Astrocyte (in vitro differentiated cells and primary cell): ENCODE measurements around the gene GCHFR. TPM values are rescaled to one million over a fixed set of nuclear protein-coding genes. Genes with fewer than 3 reads are reported as not detected.

Experiments
- DNase-seq: peaks from one replicate; pipeline ENCODE4 v3.0.0-alpha.2; 2010; ENCODE audit warnings: low read depth
- FAIRE-seq: peaks from 2 replicates; lab custom pipeline; 2011; peaks lifted over from hg19 to GRCh38; lab: Jason Lieb, UNC
- H2AFZ ChIP-seq: 2 replicates; pipeline ENCODE4 v1.6.0; 2012; ENCODE audit warnings: low read depth, low read length, inconsistent platforms
- H3K27ac ChIP-seq: 2 replicates; pipeline ENCODE4 v1.5.1; 2011; ENCODE audit warnings: low read depth, low read length, inconsistent platforms
- H3K27me3 ChIP-seq: 2 replicates; pipeline ENCODE4 v1.6.0; 2011; ENCODE audit warnings: low read length, inconsistent platforms; ENCODE audit not compliant: insufficient read depth
- H3K36me3 ChIP-seq: 2 replicates; pipeline ENCODE4 v1.5.1; 2011; ENCODE audit warnings: low read length, inconsistent platforms; ENCODE audit not compliant: insufficient read depth
- H3K4me1 ChIP-seq: 2 replicates; pipeline ENCODE4 v1.5.1; 2011; ENCODE audit warnings: low read length, inconsistent platforms; ENCODE audit not compliant: insufficient read depth
- H3K4me2 ChIP-seq: 2 replicates; pipeline ENCODE4 v1.6.0; 2012; ENCODE audit warnings: low read length, inconsistent platforms
- H3K4me3 ChIP-seq: 2 replicates; pipeline ENCODE4 v1.5.1; 2011; ENCODE audit warnings: low read depth, mild to moderate bottlenecking, low read length, inconsistent platforms; ENCODE audit not compliant: insufficient read depth
- H3K79me2 ChIP-seq: 2 replicates; pipeline ENCODE4 v1.6.0; 2012; ENCODE audit warnings: mild to moderate bottlenecking, low read length, inconsistent platforms; ENCODE audit not compliant: insufficient read depth
- H3K9ac ChIP-seq: 2 replicates; pipeline ENCODE4 v1.6.0; 2012; ENCODE audit warnings: mild to moderate bottlenecking, low read length, inconsistent platforms
- H3K9me3 ChIP-seq: 2 replicates; pipeline ENCODE4 v1.5.1; 2012; ENCODE audit warnings: low read depth, mild to moderate bottlenecking, low read length, inconsistent platforms; ENCODE audit not compliant: insufficient read depth
- H4K20me1 ChIP-seq: 2 replicates; pipeline ENCODE4 v1.6.0; 2012; ENCODE audit warnings: low read length, inconsistent platforms; ENCODE audit not compliant: insufficient read depth
- H3K27ac Mint-ChIP-seq: one replicate; pipeline ENCODE4 v1.8.0; 2021; ENCODE audit warnings: mild to moderate bottlenecking, mixed read lengths; ENCODE audit not compliant: unreplicated experiment
- H3K27me3 Mint-ChIP-seq: one replicate; pipeline ENCODE4 v1.8.0; 2021; ENCODE audit warnings: low read depth, mixed read lengths; ENCODE audit not compliant: unreplicated experiment
- H3K36me3 Mint-ChIP-seq: one replicate; pipeline ENCODE4 v1.8.0; 2021; ENCODE audit warnings: low read depth, mixed read lengths; ENCODE audit not compliant: unreplicated experiment
- H3K4me1 Mint-ChIP-seq: one replicate; pipeline ENCODE4 v1.8.0; 2021; ENCODE audit warnings: low read depth, mixed read lengths; ENCODE audit not compliant: unreplicated experiment
- H3K4me3 Mint-ChIP-seq: one replicate; pipeline ENCODE4 v1.8.0; 2021; ENCODE audit warnings: mild to moderate bottlenecking, moderate library complexity, mixed read lengths; ENCODE audit not compliant: unreplicated experiment
- H3K9me3 Mint-ChIP-seq: one replicate; pipeline ENCODE4 v1.8.0; 2021; ENCODE audit warnings: mild to moderate bottlenecking, mixed read lengths; ENCODE audit not compliant: unreplicated experiment
- CTCF ChIP-seq: IDR thresholded peaks from 2 replicates; pipeline ENCODE4 v1.5.1; 2011; ENCODE audit warnings: low read depth, mild to moderate bottlenecking, inconsistent platforms, low read length, moderate library complexity; ENCODE audit not compliant: insufficient read depth
- EZH2 ChIP-seq: IDR thresholded peaks from 2 replicates; pipeline ENCODE4 v1.6.1; 2012; ENCODE audit warnings: mild to moderate bottlenecking, low read length, inconsistent platforms; ENCODE audit not compliant: insufficient read depth
- total RNA-seq: library from RNA; stranded (reverse); gene quantifications from 2 replicates; pipeline ENCODE4 v1.2.1, GENCODE V29; 2021

GCHFR gene
- total RNA-seq, 1 donor from 2014 or later: 7.3 TPM

- Histone ChIP-seq H3K4me1 (peaks cover 59% of the 10 kb centered on the region), H3K79me2 (no peaks in the 10 kb centered on the region), H3K36me3 (no peaks in the 10 kb centered on the region), H2AFZ (no peak overlapping the region), H3K9me3 (no peaks in the 10 kb centered on the region), H4K20me1 (peaks cover 46% of the 10 kb centered on the region), H3K4me3 (no peak overlapping the region), H3K9ac (no peak overlapping the region), H3K27me3 (no peaks in the 10 kb centered on the region), H3K27ac (no peak overlapping the region), H3K4me2 (peak overlapping the region; percentile 42)
- Mint-ChIP-seq H3K27ac (no peak overlapping the region), H3K9me3 (no peaks in the 10 kb centered on the region), H3K27me3 (no peaks in the 10 kb centered on the region), H3K36me3 (peaks cover under 1% of the 10 kb centered on the region), H3K4me3 (no peak overlapping the region), H3K4me1 (peaks cover 21% of the 10 kb centered on the region)
- DNase-seq (peak; percentile 64), FAIRE-seq (no peak)
- TF ChIP-seq EZH2 (no peak), CTCF (no peak)
These were observed 3.3 kb downstream of the GCHFR start for GRCh38 chr15:40766906-40767837.

GRCh38 chr15:40767838-40768500 is 4.1 kb downstream of the GCHFR start:
- H3K27me3 ChIP-seq: no peaks in the 10 kb centered on the region
- H3K36me3 Mint-ChIP-seq: peaks cover 4% of the 10 kb centered on the region
- no peak overlapping the region for H3K4me2 ChIP-seq
- FAIRE-seq: no peak
- H3K4me1 Mint-ChIP-seq: peaks cover 21% of the 10 kb centered on the region
- TF ChIP-seq EZH2 (no peak), CTCF (no peak)
- no peak overlapping the region for H3K4me3 ChIP-seq
- no peak for DNase-seq
- no peaks in the 10 kb centered on the region for H3K9me3 ChIP-seq
- H3K27me3 Mint-ChIP-seq: no peaks in the 10 kb centered on the region
- H3K9me3 Mint-ChIP-seq: no peaks in the 10 kb centered on the region
- H3K79me2 ChIP-seq: no peaks in the 10 kb centered on the region
- no peak overlapping the region for H3K9ac ChIP-seq
- H3K27ac Mint-ChIP-seq: peak overlapping the region; percentile 20
- peaks cover 46% of the 10 kb centered on the region for H4K20me1 ChIP-seq
- H3K4me1 ChIP-seq: peaks cover 58% of the 10 kb centered on the region
- no peaks in the 10 kb centered on the region for H3K36me3 ChIP-seq
- no peak overlapping the region for H3K27ac ChIP-seq
- H3K4me3 Mint-ChIP-seq: no peak overlapping the region
- no peak overlapping the region for H2AFZ ChIP-seq
